Measurements from ENCODE around the gene EML2. TPM values are rescaled to one million over a fixed set of nuclear protein-coding genes. Genes with fewer than 3 reads are reported as not detected.

EML2 gene
- total RNA-seq, 2 experiments from 2014 or later, result 103 to 113 TPM

DNA sequence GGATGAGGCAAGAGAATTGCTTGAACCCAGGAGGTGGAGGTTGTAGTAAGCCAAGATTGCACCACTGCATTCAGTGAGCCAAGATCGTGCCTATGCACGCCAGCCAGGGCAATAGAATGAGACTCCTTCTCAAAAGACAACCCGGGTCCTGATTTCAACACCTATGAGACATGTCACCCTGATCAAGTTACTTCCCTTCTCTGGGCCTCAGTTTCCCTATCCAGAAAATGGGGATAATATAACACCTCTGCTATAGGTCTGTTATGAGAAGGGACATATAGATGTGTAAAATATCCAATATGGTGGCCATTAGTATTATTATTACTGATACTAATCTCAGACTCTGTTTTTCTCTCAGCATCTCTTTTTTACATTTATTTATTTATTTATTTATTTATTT lies 15.9 kb upstream of the EML2 start:
- Mint-ChIP-seq H3K36me3 (ENCODE audit: low read depth) (no peaks in the 10 kb centered on the region), H3K4me1 (ENCODE audit: low read depth) (no peaks in the 10 kb centered on the region), H3K27me3 (peaks cover 2% of the 10 kb centered on the region), H3K27ac (no peak overlapping the region), H3K4me3 (no peak overlapping the region), H3K9me3 (no peaks in the 10 kb centered on the region)
- ATAC-seq (no peak), DNase-seq (no peak)
- TF ChIP-seq, protein P1, sequence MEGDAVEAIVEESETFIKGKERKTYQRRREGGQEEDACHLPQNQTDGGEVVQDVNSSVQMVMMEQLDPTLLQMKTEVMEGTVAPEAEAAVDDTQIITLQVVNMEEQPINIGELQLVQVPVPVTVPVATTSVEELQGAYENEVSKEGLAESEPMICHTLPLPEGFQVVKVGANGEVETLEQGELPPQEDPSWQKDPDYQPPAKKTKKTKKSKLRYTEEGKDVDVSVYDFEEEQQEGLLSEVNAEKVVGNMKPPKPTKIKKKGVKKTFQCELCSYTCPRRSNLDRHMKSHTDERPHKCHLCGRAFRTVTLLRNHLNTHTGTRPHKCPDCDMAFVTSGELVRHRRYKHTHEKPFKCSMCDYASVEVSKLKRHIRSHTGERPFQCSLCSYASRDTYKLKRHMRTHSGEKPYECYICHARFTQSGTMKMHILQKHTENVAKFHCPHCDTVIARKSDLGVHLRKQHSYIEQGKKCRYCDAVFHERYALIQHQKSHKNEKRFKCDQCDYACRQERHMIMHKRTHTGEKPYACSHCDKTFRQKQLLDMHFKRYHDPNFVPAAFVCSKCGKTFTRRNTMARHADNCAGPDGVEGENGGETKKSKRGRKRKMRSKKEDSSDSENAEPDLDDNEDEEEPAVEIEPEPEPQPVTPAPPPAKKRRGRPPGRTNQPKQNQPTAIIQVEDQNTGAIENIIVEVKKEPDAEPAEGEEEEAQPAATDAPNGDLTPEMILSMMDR (IDR thresholded peaks at IDR 0.05), result no peak
- intact Hi-C loops (cut with micrococcal nuclease), result no loop called here
- CTCF ChIA-PET, result no interaction called here
- POLR2A ChIA-PET, result no interaction called here

- Mint-ChIP-seq H3K4me1 (ENCODE audit: low read depth) (no peaks in the 10 kb centered on the region), H3K27ac (no peak overlapping the region), H3K9me3 (no peaks in the 10 kb centered on the region), H3K4me3 (no peak overlapping the region), H3K36me3 (ENCODE audit: low read depth) (no peaks in the 10 kb centered on the region), H3K27me3 (no peaks in the 10 kb centered on the region)
- intact Hi-C loops (cut with micrococcal nuclease), result no loop called here
- ChIA-PET POLR2A (interaction anchor here (0.8 kb wide), 1 partner anchor 12 kb away, joined by 3 read pairs; no protein-coding TSS in a partner anchor), CTCF (interaction anchor here (1.0 to 1.2 kb wide), 2 partner anchors 14 to 40 kb away, joined by 3 read pairs; no protein-coding TSS in a partner anchor)
- ATAC-seq (no peak), DNase-seq (no peak)
- TF ChIP-seq, protein P1 (IDR thresholded peaks at IDR 0.05), result no peak
Observed at GRCh38 chr19:45653634-45654033, 14.4 kb upstream of the EML2 start.

DNA sequence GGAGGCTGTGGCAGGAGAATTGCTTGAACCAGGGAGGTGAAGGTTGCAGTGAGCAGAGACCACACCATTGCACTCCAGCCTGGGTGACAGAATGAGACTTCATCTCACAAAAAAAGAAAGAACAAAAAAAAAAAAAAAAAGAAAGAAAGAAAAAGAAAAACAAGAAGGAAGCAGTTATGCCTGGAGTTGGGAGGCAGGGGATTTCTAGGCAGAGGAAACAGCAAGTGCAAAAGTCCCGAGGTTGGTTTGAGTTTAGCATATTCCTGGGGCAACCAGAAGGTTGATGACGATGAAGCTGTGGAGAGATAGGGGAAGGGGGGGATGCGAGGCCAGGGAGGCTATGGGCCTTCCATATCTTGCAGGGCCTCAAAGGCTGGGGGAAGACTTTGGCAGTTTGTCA lies 11.5 kb upstream of the EML2 start:
- ChIA-PET POLR2A (interaction anchor here (1.6 kb wide), 1 partner anchor 18 kb away, joined by 3 read pairs; no protein-coding TSS in a partner anchor), CTCF (no interaction called here)
- ATAC-seq (no peak), DNase-seq (no peak)
- Mint-ChIP-seq H3K9me3 (no peaks in the 10 kb centered on the region), H3K27me3 (no peaks in the 10 kb centered on the region), H3K4me3 (no peak overlapping the region), H3K4me1 (ENCODE audit: low read depth) (peaks cover 8% of the 10 kb centered on the region), H3K36me3 (ENCODE audit: low read depth) (no peaks in the 10 kb centered on the region), H3K27ac (no peak overlapping the region)
- intact Hi-C loops (cut with micrococcal nuclease), result no loop called here
- TF ChIP-seq, protein P1 (IDR thresholded peaks at IDR 0.05), result no peak

GRCh38 chr19:45646345-45646698 lies 7.1 kb upstream of the EML2 start:
- DNase-seq (peak; percentile 23), ATAC-seq (no peak)
- TF ChIP-seq, protein P1 (IDR thresholded peaks at IDR 0.05), result no peak
- peak overlapping the region; percentile 79 for H3K27ac Mint-ChIP-seq
- intact Hi-C loops (cut with micrococcal nuclease), result no loop called here
- POLR2A ChIA-PET, result interaction anchor here (0.6 to 1.3 kb wide), 6 partner anchors 17 to 150 kb away, joined by 3 to 5 read pairs (median 3); partner anchors contain the start of genes OPA3, QPCTL and RTN2
- H3K9me3 Mint-ChIP-seq, result no peaks in the 10 kb centered on the region
- CTCF ChIA-PET, result interaction anchor here (0.7 to 1.6 kb wide), 7 partner anchors 30 to 207 kb away, joined by 3 to 10 read pairs (median 3); partner anchors contain the start of genes OPA3 and QPCTL
- peaks cover 29% of the 10 kb centered on the region for H3K4me1 Mint-ChIP-seq (ENCODE audit: low read depth)
- peaks cover 4% of the 10 kb centered on the region for H3K36me3 Mint-ChIP-seq (ENCODE audit: low read depth)
- peak overlapping the region; percentile 74 for H3K4me3 Mint-ChIP-seq
- H3K27me3 Mint-ChIP-seq, result peaks cover 3% of the 10 kb centered on the region

DNA sequence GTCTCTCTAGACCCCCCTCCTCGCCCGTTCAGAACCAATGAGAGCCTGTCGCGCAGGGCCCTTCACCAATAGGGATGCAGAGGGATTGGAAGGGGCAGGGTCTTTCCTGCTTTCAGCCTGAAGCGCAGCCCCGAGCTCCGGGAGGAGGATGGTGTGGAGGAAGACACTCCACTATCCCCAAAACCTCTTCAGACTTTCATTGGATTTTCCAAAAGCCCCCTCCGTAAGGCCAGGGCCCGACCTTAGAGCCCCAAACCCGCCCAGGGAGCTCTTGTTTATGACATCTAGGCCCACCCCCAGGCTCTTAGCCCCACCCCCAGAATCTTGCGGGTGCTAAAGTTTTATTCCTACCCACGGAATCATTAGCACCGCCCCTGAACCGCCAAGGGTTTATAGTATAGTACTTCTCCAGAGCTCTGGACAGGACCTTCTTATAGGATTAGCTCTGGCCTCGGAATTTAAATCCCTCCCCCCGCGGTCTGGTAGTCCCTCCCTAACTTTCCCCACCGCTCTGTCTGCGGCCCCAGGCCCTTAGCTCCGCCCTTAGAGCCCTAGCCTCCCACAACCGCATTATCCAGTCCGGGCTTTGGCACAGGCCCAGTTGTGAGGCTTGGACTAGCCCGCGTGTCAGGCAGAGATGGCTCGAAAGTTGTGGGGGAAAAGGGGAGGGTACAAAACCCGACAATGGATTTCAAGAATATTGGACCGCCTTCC lies 6.6 kb upstream of the EML2 start:
- TF ChIP-seq, protein P1 (IDR thresholded peaks at IDR 0.05), result no peak
- ATAC-seq (peak; percentile 41), DNase-seq (peak; percentile 90)
- peaks cover 9% of the 10 kb centered on the region for H3K36me3 Mint-ChIP-seq (ENCODE audit: low read depth)
- H3K27me3 Mint-ChIP-seq, result peaks cover 3% of the 10 kb centered on the region
- intact Hi-C loops (cut with micrococcal nuclease), result no loop called here
- POLR2A ChIA-PET, result interaction anchor here (0.6 to 1.4 kb wide), 10 partner anchors 18 to 149 kb away, joined by 3 to 7 read pairs (median 4); partner anchors contain the start of genes OPA3, QPCTL and RTN2
- H3K9me3 Mint-ChIP-seq, result peaks cover 1% of the 10 kb centered on the region
- CTCF ChIA-PET, result interaction anchor here (0.7 to 1.6 kb wide), 7 partner anchors 30 to 207 kb away, joined by 3 to 10 read pairs (median 3); partner anchors contain the start of genes OPA3 and QPCTL
- H3K4me3 Mint-ChIP-seq, result peak overlapping the region; percentile 74
- H3K27ac Mint-ChIP-seq, result peak overlapping the region; percentile 79
- H3K4me1 Mint-ChIP-seq (ENCODE audit: low read depth), result peaks cover 34% of the 10 kb centered on the region

All from activated CD8-positive, alpha-beta T cell treated with anti-CD3 and anti-CD28 coated beads for 36 hours (primary cell).